H1 (cell line): ENCODE data around the gene DIP2B.
A peak's percentile ranks its signal among the peaks of the same experiment; 100 is the strongest.

Experiments
- CHD2 ChIP-seq: IDR thresholded peaks from 2 replicates; pipeline ENCODE4 v1.6.1; 2012; ENCODE audit warnings: low read length, improper control_type of control experiment
- EGR1 ChIP-seq: IDR thresholded peaks from 2 replicates; pipeline ENCODE4 v1.6.1; 2011; ENCODE audit warnings: low read depth, low read length, borderline replicate concordance
- EZH2 ChIP-seq: fragments of 200-600 bp; sonication (generic); IDR thresholded peaks from 2 replicates; pipeline ENCODE4 v1.7.1; 2012; ENCODE audit warnings: low read depth, mild to moderate bottlenecking, moderate library complexity, low read length, inconsistent platforms; ENCODE audit not compliant: severe bottlenecking
- GABPA ChIP-seq: IDR thresholded peaks from 2 replicates; pipeline ENCODE4 v1.6.1; 2011; ENCODE audit warnings: mild to moderate bottlenecking, low read length, moderate library complexity, borderline replicate concordance; ENCODE audit not compliant: insufficient read depth
- JUN ChIP-seq: IDR thresholded peaks from 2 replicates; pipeline ENCODE4 v1.6.1; 2011; ENCODE audit warnings: low read depth, mild to moderate bottlenecking, improper control_type of control experiment, low read length
- KDM1A ChIP-seq: fragments of 200-600, 300-600 bp; sonication (generic); IDR thresholded peaks from 2 replicates; pipeline ENCODE4 v1.7.1; 2016; ENCODE audit warnings: mild to moderate bottlenecking, low read length, borderline replicate concordance
- KDM4A ChIP-seq: IDR thresholded peaks from one replicate; pipeline ENCODE4 v1.7.1; 2012; ENCODE audit warnings: low read depth, mild to moderate bottlenecking, moderate library complexity, low read length, inconsistent platforms; ENCODE audit not compliant: severe bottlenecking
- MAFK ChIP-seq: IDR thresholded peaks from 2 replicates; pipeline ENCODE4 v1.6.1; 2012; ENCODE audit warnings: low read depth, mild to moderate bottlenecking, improper control_type of control experiment, low read length
- POLR2A ChIP-seq, 2 experiments: IDR thresholded peaks; 1 replicate in 1 of 2; 2 replicates in 1 of 2; pipeline ENCODE4 v1.6.1; 2011; ENCODE audit warnings: low read depth in 2 of 2, low read length in 2 of 2, mild to moderate bottlenecking in 2 of 2; ENCODE audit errors: control extremely low read depth in 1 of 2
- RFX5 ChIP-seq: IDR thresholded peaks from 2 replicates; pipeline ENCODE4 v1.6.1; 2011; ENCODE audit warnings: low read depth, low read length, improper control_type of control experiment, borderline replicate concordance
- TF ChIP-seq, protein P1 (sequence below), 3 experiments: IDR thresholded peaks; 1 replicate in 2 of 3; 2 replicates in 1 of 3; pipeline versions ENCODE4 v1.5.1 to v1.6.1; 2011; ENCODE audit warnings: low read length in 3 of 3, mild to moderate bottlenecking in 3 of 3, inconsistent platforms in 2 of 3, low read depth in 1 of 3, moderate library complexity in 1 of 3; ENCODE audit not compliant: insufficient read depth in 1 of 3; ENCODE audit errors: control extremely low read depth in 1 of 3

- TF ChIP-seq KDM4A (no peak), MAFK (no peak), POLR2A (IDR thresholded peaks at IDR 0.05; ENCODE audit: control extremely low read depth in 1 of 2, low read depth in 2 of 2, low read length in 2 of 2) (no peak), CHD2 (no peak), KDM1A (no peak), EZH2 (no peak), JUN (no peak), GABPA (no peak), RFX5 (no peak), EGR1 (no peak)
- TF ChIP-seq, protein P1, sequence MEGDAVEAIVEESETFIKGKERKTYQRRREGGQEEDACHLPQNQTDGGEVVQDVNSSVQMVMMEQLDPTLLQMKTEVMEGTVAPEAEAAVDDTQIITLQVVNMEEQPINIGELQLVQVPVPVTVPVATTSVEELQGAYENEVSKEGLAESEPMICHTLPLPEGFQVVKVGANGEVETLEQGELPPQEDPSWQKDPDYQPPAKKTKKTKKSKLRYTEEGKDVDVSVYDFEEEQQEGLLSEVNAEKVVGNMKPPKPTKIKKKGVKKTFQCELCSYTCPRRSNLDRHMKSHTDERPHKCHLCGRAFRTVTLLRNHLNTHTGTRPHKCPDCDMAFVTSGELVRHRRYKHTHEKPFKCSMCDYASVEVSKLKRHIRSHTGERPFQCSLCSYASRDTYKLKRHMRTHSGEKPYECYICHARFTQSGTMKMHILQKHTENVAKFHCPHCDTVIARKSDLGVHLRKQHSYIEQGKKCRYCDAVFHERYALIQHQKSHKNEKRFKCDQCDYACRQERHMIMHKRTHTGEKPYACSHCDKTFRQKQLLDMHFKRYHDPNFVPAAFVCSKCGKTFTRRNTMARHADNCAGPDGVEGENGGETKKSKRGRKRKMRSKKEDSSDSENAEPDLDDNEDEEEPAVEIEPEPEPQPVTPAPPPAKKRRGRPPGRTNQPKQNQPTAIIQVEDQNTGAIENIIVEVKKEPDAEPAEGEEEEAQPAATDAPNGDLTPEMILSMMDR (IDR thresholded peaks at IDR 0.05; ENCODE audit: control extremely low read depth in 1 of 3, insufficient read depth in 1 of 3, low read depth in 1 of 3, low read length in 3 of 3): peak in 2 of 3 experiments; percentile 44 to 65; a peak in 2 of 4 replicates
Observed at GRCh38 chr12:50765095-50765911, 260.5 kb downstream of the DIP2B start.
